Muscle of back (tissue), 11 donors: Measurements from ENCODE around the gene SVOP. TPM values are rescaled to one million over a fixed set of nuclear protein-coding genes. Genes with fewer than 3 reads are reported as not detected.
"Not testable (repeated sequence)": the region's sequence is repeated elsewhere in the genome, so short reads cannot be mapped to it uniquely, and the experiment has no call there.

Source experiments
- DNase-seq, 3 donors: peaks; one replicate each; pipeline versions ENCODE4 v3.0.0 to v3.0.0-alpha.2; 2013
- polyA plus RNA-seq, 10 donors: library from polyadenylated mRNA; unstranded; fragments of 120-200 nt; gene quantifications; one replicate each; pipeline ENCODE4 v1.2.1, GENCODE V29; 2013; ENCODE audit not compliant: insufficient read length in 10 of 10

The SVOP gene
- polyA plus RNA-seq, 10 donors = 0.09 to 0.60 (median 0.24) TPM

- peak in 1 of 3 donors; percentile 10 for DNase-seq
These were observed 12.7 kb upstream of the SVOP start for GRCh38 chr12:109033239-109034196.

- DNase-seq = no peak
These were observed 8.5 kb upstream of the SVOP start for GRCh38 chr12:109029411-109029810.

DNA sequence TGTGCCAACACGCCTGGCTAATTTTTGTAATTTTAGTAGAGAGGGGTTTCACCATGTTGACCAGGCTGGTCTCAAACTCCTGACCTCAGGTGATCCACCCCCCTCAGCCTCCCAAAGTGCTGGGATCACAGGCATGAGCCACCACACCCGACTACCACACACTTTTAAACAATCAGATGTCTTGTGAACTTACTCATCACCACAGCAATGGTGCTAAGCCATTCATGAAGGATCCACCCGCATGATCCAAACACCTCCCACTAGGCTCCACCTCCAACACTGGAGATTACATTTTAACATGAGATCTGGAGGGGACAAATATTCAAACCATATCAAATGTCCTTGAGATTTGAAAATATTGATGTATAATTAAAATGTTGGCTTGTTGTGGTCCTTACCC is 7.8 kb upstream of the SVOP start:
- DNase-seq = not testable (repeated sequence)

DNA sequence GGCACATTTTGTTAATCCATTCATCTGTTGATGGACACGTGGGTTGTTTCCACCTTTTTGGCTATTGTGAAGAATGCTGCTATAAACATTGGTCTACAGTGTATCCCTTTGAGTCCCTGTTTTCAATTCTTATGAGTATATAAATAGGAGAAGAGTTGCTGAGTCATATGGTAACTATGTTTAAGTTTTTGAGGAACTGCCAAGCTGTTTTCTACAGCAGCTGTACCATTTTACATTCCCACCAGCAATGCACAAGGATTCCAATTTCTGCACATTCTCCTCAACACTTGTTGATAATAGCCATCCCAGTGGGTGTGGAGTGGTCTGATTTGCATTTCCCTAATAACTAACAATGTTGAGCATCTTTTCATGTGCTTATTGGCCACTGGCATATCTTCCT is 6.9 kb upstream of the SVOP start:
- DNase-seq = peak in 2 of 3 donors; percentile 2 to 8

GRCh38 chr12:109020146-109020795 is 597 bp downstream of the SVOP start:
- no peak for DNase-seq

DNA sequence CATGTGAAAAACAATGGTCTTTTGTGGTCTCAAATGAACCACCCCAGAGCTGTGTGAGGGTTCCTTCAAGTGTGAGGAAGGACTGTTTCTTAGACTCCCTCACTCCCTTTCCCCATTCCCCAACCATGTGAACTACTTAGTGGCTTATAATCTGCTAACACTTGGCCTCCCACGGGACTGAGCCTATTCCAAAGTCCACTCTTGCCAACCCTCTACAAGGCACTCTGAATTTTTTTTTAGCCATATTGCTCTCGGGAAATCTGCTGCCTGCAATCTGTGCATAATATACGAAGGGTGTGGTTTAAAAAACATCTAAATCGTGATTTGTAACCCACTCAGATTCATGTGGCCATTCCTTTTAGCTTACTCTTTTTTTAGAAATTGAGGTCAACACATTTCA is 2.6 kb downstream of the SVOP start:
- no peak for DNase-seq

DNA sequence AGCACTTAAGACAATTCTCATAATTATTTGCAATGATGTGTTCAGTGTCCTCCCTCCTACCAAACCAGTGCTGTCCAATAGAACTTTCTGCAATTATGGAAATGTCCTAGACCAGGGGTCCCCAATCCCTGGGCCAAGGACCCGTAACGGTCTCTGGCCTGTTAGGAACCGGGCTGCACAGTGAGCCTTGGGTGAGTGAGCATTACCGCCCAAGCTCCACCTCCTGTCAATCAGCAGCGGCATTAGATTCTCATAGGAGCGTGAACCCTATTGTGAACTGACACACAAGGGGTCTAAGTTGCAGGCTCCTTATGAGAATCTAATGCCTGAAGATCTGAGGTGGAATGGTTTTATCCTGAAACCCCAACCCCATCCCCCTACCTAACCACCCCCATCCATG is 3.9 kb downstream of the SVOP start:
- no peak for DNase-seq

- DNase-seq = no peak
These were observed 4.9 kb downstream of the SVOP start for GRCh38 chr12:109016016-109016415.

GRCh38 chr12:109014984-109015765 is 5.7 kb downstream of the SVOP start:
- DNase-seq = no peak

DNA sequence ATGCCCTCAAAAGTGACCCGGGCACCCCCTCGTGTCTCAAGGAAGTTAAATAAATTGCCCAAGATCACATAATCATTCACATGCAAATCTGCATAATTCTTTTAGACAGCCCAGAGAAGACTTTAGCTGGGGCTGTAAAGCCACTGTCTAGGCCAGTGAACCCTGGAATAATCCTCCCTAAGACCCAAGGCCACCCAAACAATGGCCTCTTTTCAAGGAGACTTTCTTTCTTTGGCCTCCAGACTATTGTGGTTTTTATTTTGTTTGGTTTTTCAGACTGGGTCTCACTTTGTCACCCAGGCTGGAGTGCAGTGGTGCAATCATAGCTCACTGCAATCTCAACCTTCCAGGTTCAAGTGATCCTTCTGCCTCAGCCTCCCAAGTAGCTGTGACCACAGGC is 10.6 kb downstream of the SVOP start:
- DNase-seq = no peak

GRCh38 chr12:109009766-109010165 is 11.1 kb downstream of the SVOP start:
- DNase-seq = no peak

GRCh38 chr12:109004017-109004416 is 16.9 kb downstream of the SVOP start:
- no peak for DNase-seq

GRCh38 chr12:108996320-108996719 is 24.5 kb downstream of the SVOP start:
- no peak for DNase-seq

- DNase-seq = no peak
These were observed 25.4 kb downstream of the SVOP start for GRCh38 chr12:108995370-108995992.

DNA sequence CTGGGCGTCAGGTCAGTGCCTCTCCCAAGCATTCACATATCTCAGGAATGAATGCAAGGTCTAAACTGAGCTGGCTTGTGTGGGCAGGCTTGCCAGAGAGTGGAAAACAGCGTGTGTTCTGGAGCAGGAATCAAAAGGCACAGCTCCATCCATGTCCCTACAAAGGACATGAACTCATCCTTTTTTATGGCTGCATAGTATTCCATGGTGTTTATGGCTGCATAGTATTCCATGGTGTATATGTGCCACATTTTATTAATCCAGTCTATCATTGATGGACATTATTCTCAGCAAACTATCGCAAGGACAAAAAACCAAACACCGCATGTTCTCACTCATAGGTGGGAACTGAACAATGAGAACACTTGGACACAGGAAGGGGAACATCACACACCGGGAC is 30.8 kb downstream of the SVOP start:
- DNase-seq = not testable (repeated sequence)

GRCh38 chr12:108989376-108989775 is 31.5 kb downstream of the SVOP start:
- DNase-seq = no peak

- no peak for DNase-seq
These were observed 35.1 kb downstream of the SVOP start for GRCh38 chr12:108985750-108986149.

DNA sequence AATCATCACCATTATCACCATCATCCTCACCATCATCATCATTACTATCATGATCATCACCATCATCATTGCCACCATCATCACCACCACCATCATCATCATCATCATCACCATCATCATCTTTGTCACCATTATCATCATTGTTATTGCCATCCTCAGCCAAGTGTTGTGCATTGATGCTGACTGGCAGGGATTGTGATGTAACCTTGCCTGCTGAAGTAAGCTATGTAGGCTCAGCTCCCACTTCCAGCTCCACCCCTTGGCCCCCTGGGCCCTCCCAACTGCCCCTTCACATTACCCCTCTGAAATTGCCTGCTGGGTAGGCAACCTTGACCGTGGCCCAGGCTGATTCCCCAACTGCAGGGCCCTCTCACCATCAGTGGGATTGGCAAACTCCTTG is 37.6 kb downstream of the SVOP start:
- DNase-seq = no peak

GRCh38 chr12:108982621-108983219 is 38.1 kb downstream of the SVOP start:
- DNase-seq = no peak

- DNase-seq = no peak
These were observed 39.0 kb downstream of the SVOP start for GRCh38 chr12:108981835-108982234.
